ENCODE results near the gene NTRK3. TPM values are rescaled to one million over a fixed set of nuclear protein-coding genes. Genes with fewer than 3 reads are reported as not detected.

NTRK3 gene
- total and polyA plus RNA-seq, 8 donors: 4.1 to 9.8 (median 7.4) TPM

DNA sequence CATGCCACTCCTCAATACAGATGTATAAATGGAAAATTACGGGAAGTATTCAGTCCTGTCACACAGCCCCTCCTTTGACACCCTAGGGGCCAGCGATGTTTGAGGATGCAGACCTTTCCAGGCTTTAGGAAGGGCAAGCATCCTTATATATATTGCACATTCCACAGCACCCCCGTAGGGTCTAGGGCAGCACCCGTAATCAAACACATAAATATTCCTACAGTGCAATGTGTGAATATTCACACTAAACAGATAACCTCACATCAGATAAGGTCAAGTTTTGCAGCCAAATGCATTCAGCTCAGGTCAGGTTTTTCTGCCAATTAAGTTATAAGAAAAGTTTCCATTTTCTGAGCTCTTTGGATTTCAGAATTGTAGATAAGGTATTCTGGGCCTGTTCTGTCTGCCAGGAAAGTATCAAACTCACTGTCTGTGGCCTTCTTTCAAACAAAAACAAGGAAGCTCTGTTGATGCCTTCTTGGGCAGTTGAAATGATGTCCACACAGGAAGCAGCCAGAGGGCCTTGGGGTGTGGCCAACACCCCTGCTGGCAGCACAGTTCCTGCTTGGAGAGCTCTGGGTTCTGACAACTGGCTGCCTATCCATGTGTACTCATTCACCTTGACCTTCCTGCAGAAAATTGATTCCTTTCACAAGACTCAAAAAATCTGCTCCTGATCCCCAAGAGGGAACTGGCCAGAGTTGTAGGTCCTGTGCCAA, 427.0 kb downstream of the NTRK3 start:
- Histone ChIP-seq H3K27ac (peak overlapping the region in 1 of 2 donors; percentile 46), H3K27me3 (no peaks in the 10 kb centered on the region), H3K4me3 (no peak overlapping the region), H3K9me3 (no peaks in the 10 kb centered on the region), H3K36me3 (no peaks in the 10 kb centered on the region), H3K4me1 (no peaks in the 10 kb centered on the region)
- TF ChIP-seq, protein P1, sequence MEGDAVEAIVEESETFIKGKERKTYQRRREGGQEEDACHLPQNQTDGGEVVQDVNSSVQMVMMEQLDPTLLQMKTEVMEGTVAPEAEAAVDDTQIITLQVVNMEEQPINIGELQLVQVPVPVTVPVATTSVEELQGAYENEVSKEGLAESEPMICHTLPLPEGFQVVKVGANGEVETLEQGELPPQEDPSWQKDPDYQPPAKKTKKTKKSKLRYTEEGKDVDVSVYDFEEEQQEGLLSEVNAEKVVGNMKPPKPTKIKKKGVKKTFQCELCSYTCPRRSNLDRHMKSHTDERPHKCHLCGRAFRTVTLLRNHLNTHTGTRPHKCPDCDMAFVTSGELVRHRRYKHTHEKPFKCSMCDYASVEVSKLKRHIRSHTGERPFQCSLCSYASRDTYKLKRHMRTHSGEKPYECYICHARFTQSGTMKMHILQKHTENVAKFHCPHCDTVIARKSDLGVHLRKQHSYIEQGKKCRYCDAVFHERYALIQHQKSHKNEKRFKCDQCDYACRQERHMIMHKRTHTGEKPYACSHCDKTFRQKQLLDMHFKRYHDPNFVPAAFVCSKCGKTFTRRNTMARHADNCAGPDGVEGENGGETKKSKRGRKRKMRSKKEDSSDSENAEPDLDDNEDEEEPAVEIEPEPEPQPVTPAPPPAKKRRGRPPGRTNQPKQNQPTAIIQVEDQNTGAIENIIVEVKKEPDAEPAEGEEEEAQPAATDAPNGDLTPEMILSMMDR (IDR thresholded peaks at IDR 0.05): no peak
- ATAC-seq (no peak), DNase-seq (no peak)
- intact Hi-C loops (cut with DNase I): no loop called here

DNA sequence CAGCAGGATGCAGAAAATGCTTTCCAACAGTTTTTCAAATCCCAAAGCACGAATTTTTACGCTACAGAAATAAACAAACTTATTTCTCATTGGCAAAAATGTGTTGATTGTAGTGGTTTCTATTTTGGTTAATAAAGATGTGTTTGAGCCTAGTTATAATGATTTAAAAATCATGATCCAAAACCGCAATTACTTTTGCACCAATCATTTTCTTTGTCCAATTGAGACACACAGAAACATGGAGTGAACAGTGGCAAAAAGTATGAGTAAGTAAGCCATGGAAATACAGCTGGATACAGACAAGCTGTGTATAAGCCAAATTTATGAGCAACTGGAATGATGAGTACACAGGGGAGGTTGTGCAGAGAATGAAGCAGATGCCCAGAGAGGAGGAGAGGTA, 427.9 kb downstream of the NTRK3 start:
- no peak overlapping the region for H3K4me3 ChIP-seq
- intact Hi-C loops (cut with DNase I): no loop called here
- H3K9me3 ChIP-seq: no peaks in the 10 kb centered on the region
- DNase-seq (no peak), ATAC-seq (no peak)
- H3K4me1 ChIP-seq: no peaks in the 10 kb centered on the region
- TF ChIP-seq, protein P1 (IDR thresholded peaks at IDR 0.05): no peak
- H3K36me3 ChIP-seq: no peaks in the 10 kb centered on the region
- H3K27me3 ChIP-seq: no peaks in the 10 kb centered on the region
- no peak overlapping the region for H3K27ac ChIP-seq

- ATAC-seq: no peak
- H3K27ac ChIP-seq: no peak overlapping the region
- intact Hi-C loops (cut with DNase I): no loop called here
- no peak for DNase-seq
- no peaks in the 10 kb centered on the region for H3K9me3 ChIP-seq
- H3K36me3 ChIP-seq: no peaks in the 10 kb centered on the region
- no peaks in the 10 kb centered on the region for H3K27me3 ChIP-seq
- H3K4me3 ChIP-seq: no peak overlapping the region
- TF ChIP-seq, protein P1 (IDR thresholded peaks at IDR 0.05): no peak
- H3K4me1 ChIP-seq: no peaks in the 10 kb centered on the region
These were observed 429.4 kb downstream of the NTRK3 start for GRCh38 chr15:87827131-87827530.

- Histone ChIP-seq H3K4me1 (no peaks in the 10 kb centered on the region), H3K4me3 (no peak overlapping the region), H3K36me3 (no peaks in the 10 kb centered on the region), H3K27ac (no peak overlapping the region), H3K9me3 (no peaks in the 10 kb centered on the region), H3K27me3 (no peaks in the 10 kb centered on the region)
- DNase-seq (no peak), ATAC-seq (no peak)
- TF ChIP-seq, protein P1 (IDR thresholded peaks at IDR 0.05): no peak
- intact Hi-C loops (cut with DNase I): no loop called here
These were observed 430.3 kb downstream of the NTRK3 start for GRCh38 chr15:87826119-87826747.

GRCh38 chr15:87818756-87819155, 437.8 kb downstream of the NTRK3 start:
- H3K36me3 ChIP-seq: no peaks in the 10 kb centered on the region
- no peaks in the 10 kb centered on the region for H3K27me3 ChIP-seq
- intact Hi-C loops (cut with DNase I): no loop called here
- H3K4me3 ChIP-seq: no peak overlapping the region
- DNase-seq (no peak), ATAC-seq (no peak)
- H3K9me3 ChIP-seq: no peaks in the 10 kb centered on the region
- TF ChIP-seq, protein P1 (IDR thresholded peaks at IDR 0.05): no peak
- H3K27ac ChIP-seq: no peak overlapping the region
- no peaks in the 10 kb centered on the region for H3K4me1 ChIP-seq
